Measurements from ENCODE around the gene NINL.

The NINL gene

DNA sequence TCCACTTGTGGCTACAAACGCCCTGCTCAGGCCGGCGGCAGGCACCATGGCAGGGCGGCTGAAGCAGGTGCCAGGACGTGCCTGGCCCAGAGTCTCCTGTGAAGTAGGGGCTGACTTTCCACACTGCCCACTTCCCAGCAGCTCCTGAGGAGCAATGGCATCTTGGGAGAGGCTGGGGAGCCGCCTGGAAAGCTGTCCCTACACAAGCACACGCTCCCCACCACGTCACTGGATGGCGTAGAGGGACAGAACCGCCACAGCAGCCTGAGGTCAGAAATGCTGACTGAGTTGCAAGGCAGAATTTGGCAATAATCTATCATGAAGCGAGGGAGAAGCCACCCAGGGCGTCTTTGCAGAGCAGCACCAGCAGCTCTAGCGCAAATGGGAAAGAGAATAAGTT lies 86.3 kb downstream of the NINL start:
- DNase-seq, result no peak

- DNase-seq, result no peak
Measured at GRCh38 chr20:25498280-25498606, 87.1 kb downstream of the NINL start.

DNA sequence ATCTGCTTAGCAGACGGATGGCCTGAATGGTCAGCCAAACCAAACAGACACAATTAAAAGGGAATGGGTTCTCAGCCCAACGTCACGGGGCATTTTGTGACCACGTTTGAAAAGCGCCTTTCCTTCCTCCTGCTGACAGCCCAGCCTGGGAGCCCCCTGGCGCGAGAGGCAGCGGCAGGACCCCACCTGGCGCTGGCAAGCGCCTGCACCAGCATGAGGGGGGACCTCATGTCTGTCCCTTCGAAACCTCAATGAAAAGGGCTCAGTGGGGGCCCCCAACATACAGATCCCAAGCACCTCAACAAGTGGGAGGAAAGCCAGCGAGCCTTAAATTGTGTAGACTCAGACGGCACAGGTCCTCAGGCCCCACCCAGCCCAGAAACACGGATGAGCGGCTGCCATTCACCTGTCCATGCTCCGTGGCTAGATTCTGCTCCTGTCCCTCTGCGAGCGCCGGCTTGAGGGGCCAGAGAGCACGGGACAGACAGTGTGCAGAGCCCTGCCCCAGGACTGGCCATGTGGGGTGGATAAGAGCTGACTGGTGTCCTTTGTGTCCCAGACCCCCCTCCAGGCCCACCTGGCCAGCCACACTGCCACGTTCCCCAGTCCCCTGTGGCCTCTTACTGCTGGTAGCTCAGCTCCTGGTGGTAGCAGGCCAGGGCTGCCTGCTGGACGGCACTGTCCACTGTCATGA lies 87.6 kb downstream of the NINL start:
- no peak for DNase-seq

DNA sequence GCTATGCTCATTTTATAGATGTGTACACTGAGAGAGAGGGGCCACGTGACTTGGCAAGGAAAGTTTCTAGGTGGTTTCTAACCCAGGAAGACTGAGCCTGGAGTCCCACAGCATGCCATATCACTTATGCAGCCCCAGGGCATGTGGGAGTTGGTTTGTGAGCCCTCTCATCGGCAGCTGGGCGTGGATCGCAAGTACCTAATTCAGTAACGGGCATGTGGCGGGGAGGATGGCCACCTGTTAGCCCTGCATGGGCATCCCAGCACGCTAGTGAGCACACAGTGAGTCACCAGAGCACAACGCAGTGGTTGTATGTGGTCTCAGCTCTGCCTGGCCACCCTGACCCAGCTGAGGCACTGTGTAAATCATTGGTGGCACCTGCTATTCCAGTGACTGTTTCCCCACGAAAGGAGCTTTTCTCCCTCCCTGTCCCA lies 88.3 kb downstream of the NINL start:
- peak; percentile 24 for DNase-seq

DNA sequence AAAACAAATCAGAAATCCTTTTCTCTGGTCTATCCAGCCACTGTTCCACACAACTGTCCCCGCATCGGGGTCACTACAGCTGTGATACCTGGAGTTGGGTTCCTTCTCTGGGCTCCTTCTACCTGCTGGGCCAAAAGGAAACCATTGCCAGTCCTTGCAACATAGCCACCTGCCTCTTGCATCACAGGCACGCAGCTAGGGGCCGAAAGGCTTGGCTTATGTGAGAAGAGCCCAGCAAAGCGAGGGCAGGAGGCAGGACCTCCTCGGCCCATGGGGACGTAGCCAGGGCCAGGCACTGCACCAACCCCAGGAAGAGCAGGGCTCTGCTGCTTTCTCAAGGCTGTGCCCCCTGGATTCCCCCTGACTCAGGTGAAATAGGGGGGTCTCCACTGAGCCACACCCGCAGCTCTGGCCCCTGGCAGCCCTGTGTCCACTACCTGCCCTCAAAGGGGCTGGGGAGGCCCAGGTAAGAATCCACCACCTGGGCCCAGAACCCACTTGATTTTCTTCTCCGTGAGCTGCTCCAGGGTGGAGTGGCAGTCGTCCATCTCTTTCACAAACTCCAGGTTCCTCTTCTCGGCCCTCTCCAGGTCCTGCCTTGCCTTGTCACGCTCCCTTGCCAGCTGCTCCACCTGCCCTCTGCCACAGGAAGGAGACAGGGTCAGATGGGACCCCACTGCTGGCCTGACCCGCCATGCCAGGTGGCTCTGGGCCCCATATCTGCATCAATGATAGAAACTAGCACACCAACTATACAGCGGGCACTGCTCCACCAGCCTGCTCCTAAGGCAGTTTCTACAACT lies 89.0 kb downstream of the NINL start:
- DNase-seq, result no peak

DNA sequence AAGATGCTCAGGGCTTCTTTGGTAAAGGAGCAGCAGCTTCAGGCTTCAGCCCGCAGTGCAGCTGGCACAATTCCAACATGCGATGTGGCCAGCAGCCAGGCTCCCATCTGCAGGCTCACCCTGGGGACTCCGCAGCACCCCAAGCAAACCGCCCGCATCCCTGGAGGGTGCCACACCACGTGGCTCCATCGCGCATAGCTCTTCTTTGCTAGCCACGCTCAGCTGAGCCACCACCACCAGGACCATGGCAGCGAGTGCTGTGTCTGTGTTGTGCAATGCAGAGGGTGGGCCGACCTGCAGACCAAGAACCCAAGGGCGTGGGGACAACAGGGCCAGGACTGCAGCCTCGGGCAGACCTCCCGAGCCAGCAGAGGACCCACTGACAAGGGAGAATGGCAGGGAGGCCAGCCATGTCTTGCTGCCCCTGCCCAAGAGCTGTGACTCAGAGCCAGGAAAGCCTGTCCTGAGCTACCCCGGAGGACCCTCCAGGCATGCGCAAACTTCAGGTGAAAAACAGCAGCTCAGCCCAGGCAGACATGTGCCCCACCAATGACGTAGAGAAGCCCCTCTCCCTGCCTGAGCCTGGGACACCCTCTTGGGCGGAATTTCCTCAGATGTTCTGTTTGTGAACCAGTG lies 90.0 kb downstream of the NINL start:
- no peak for DNase-seq

GRCh38 chr20:25494506-25495188 lies 90.7 kb downstream of the NINL start:
- no peak for DNase-seq

DNA sequence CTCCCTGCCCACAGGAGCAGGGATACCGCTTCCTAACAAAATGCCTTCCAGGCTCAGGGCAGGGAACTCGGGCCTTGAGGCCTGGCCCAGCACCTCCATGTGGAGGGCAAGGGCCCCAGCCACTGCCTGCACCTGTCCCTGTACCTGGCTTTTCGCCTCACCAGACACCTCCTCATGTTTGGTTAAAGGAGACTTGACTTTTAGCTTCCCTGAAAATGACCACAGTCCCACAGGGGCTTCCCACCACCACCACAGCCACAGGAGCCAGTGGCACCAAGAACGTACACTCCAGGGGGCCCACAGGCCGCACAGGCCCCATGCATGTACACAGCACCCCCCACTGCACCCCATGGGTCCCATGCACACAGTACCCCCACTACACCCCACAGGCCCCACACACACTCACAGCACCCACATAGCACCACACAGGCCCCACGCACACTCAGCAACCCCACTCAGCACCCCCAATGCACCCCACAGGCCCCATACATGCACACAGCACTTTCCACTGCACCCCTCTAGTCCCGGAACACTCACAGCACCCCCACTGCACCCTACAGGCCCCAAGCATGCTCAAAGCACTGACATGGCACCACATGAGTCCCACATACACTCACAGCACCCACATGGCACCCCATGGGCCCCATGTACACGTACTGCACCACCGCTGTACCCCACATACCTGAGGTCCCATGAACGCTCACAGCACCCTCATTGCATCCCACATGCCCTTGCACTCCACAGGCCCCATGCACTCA lies 91.4 kb downstream of the NINL start:
- no peak for DNase-seq

DNA sequence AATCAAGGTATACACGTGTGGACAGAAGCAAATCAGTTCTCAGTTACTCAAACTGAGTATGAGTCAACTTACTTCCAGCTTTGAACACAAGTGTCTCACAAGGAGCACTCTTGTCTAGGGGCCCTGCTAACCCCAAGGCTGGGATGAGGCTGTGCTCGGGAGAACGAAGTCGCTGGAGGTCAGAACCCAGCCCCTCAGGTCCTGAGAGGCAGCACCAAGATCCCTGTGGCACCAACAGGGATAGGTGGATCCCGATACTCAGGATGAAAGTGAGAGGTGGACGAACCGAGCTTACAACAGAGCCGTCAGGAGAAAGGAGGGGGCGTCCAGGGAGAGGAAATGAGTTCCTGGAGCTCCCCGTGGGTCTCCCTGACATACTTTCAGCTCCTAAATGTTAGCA lies 92.2 kb downstream of the NINL start:
- no peak for DNase-seq

DNA sequence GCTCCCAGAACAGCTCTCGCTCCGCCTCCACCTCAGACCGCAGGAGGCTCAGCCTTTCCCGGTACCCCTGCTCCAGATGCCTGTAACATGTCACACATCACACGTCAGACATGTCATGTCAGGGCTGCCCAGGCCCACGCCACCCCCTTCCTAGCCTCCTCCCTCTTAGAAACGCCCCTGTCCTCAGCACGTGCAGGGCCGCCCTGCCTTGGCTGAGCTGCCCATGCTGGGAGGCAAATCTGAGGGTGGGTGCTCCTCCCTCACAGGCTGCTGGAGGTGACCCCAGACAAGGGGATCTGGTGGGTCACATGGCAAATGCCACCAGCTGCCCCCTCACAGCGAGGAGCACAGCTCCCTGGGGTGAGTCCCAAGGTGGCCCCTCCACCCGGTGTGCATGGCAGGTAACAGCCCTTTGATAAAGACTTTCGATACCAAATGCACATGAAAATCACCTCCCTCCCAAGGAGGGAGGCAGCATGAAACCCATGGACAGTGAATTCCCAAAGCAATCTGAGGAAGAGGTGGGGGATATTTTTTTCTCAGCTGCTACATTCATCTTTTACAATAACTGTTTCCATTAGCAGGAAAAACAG lies 93.8 kb downstream of the NINL start:
- DNase-seq, result no peak

DNA sequence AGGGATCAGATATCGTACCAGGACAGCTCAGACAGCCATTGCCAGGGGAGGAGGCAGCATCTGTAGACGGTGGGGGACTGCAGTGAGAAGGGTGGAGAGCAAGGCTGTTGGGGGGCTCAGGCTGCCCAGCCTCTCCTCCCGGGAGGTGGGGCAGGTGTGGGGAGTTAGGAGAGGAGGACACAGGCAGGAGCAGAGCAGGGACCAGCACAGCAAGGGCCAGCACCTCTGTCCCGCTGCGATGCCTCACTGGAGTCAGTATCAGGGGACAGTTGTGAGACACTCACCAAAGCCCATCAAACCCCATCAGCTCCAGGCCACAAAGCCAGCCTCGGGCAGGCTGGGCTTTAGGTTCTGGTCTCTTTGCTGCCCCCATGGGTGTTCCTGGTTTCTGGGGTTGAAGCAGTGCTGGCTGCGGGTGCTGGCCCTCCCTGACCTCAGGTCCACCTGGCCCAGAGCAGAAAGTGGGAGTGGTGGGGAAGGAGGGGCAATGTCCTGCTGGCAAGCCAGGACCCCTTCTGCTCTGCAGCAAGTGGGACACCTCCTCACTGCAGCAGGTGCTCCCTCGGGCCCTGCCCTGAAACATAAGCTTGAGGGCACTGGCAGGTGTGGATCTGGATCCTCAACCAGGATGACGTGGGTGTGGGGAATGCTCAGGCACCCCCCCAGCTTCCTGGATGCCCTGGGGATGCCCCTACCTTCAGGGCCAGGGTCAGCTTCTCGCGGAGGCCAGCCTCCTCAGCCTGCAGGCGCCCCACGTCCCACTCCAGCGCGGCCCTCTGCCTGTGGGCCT lies 94.5 kb downstream of the NINL start:
- no peak for DNase-seq

DNA sequence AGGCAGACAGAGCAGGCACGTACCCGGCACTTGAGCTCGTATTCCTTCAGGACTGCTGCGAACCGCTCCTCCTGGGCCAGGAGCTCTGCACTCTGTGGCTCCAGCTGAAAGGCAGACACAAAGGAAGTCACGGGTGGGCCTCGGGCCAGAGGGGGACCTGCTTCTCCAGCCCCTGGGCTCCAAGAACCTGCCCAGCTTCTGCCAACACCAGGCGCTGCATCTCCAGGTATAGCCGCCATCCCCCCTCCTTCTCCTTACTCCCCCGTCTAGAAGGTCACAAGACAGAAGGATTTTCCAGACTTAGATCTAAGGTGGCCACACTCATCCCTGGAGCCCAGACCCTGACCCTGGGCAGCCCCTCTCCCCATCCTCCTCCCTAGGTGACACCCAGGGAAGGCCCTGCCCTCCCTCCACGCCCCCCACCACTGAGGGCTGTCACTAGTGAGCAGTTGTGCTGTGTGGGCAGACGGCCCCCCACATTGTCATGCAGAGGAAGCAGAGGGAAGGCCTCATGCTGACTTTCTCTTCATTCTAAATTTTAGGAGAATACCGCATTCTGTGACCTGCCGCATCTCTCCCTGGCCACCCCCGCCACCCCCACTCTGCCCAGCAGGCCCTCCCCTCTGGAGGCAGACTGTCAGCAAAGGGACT lies 96.0 kb downstream of the NINL start:
- no peak for DNase-seq

DNA sequence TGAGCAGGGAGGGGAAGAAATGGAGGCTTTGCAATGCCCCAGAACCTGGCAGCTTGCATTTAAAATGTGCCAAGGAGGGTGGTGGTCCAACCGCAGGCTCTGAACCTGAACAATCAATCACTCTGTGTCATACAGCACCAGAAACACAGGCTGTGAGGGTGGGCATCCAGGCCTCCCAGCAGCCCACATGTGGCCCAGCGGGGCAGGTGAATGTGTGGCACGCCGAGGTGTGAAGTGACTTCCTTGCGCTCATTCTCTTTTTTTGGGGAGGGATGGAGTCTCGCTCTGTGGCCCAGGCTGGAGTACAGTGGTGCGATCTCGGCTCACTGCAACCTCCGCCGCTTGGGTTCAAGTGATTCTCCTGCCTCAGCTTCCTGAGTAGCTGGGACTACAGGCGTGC lies 97.4 kb downstream of the NINL start:
- no peak for DNase-seq

DNA sequence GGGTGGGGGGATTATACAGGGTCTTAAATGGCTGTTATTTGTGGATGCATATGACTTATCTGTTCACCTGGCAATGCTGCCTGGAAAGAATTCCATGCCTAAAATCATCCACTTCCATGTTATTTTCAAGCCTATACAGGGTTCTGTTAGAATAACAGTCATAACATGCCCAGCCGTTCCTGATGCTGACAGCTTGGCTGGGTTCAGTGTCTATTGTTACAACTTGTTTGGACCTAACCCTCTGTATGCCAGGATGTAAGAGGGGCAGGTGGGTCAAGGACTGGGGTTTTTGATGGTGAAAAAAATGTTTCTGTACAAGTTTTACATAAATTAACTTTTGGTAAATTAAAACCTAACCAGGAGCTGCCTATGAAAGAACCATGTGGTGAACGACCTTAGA lies 98.0 kb downstream of the NINL start:
- DNase-seq, result no peak

DNA sequence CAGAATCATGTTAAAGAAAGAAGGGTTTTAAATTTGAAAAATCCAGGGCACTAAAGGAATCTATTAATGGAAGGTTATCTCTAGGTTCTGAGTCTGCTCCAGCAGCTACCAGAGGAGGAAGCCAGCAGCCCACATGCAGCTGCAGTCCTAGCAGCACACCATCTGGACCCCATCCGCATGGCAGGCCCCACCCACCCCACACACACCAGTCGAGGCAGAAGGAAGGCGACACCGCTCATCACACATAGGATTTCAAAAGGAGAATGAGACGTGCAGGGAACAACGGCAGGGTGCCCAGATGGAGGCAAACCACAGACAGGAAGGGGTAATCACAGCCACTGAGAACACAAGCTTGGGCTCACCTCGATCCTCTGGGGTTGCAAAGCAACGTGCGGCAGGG lies 99.0 kb downstream of the NINL start:
- peak; percentile 19 for DNase-seq

DNA sequence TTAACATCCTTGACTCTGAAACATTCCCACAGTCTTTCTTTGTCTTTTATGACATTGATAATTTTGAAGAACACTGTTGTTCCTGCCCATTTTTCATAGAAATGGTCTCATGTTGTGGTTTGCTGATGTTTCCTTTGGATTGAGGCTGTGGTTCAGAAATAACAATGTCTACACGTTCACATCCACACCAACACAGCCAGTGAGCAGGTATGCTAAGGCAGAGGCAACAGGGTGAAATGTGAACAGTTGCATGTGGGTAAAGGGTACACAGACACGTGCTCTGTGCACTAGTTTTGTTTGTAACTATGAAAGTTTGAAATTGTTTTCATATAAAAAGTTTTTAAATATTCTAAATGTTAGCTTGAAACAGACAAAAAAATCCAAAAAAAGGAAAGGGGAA lies 99.5 kb downstream of the NINL start:
- no peak for DNase-seq

GRCh38 chr20:25484911-25485511 lies 100.3 kb downstream of the NINL start:
- no peak for DNase-seq

DNA sequence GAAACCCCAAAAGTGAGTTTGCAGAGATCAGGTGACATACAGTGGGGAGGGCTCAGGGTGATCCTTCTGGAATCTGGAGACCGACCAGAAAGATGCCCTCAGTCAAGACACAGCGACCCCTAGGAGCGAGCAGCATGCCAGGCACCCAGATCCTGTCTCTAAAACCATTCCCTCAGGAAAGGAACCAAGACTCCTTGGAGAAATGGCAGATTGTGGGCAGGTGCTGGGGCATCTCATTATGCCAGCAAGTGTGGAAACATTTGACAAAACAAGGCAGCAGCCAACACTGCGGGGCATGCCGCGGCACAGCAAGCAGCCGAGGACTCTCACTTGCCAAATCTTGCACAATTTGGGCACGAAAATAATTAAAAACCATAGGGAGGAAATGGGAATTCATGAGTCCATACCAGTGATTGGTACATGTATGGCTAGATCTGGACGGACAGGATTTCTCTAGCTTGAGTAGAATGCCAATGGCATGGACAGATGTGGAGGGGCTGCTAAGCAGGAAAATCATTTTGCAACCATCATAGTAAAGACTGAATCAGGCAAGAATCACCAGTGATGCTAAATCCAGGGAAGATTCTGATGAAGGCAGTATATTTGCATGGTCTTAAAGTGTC lies 101.0 kb downstream of the NINL start:
- no peak for DNase-seq

DNA sequence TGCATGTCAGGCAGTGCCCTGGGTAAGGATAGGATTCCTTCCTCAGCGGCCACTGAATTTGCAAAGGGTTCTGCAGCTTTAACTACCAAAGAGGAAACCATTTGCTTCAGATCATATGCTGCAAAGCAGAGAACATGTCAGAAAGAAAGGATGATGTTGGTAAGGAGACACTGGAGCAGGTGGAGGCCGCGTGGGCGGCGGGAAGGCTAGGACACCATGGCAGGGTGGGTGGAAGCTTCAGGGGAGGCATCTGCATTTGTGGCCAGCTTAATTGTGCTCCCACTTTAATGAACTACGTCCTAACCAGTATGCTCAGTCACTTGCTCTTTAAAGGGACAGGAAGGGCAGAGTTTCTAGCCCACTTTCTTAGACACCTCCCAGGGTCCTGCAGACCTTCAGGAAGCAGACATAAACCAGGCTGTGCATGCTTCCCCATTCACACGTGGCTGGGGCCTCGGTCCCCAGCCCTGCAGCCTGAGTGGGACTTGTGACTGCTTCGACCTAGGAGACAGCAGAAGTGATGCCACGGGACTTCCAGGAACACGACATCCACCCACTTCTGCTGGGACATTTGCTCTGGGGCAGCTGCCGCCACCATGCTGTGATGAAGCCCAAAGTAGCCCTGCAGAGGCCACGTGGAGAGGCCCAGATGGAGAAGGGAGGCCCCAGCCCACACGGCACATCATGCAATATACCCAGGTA lies 101.7 kb downstream of the NINL start:
- peak; percentile 31 for DNase-seq

DNA sequence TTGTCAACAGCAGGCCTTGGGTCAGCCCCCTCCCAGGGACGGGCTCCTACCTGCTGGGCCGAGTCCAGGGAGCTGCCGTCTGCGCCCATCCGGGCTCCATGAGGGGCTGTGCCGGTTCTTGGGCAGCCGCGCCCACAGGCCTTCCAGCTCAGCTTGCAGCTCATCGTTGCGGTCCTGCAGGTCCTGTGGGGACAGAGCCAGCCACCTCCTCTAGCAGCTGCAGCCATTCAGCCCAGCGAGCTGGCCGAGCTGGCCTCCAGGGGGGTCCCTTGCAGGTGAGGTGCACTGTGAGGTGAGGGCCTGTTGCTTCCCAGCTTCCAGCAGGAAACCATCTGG lies 103.4 kb downstream of the NINL start:
- no peak for DNase-seq

Data from MV-4-11 (cell line).